A673 (cell line): ENCODE data around the gene BTNL2.

ENCODE experiments used
- CTCF ChIP-seq: fragments of 300-800, 200-600 bp; sonication (generic); conservative IDR thresholded peaks from 2 replicates; pipeline ENCODE4 v1.5.1; 2017; ENCODE audit warnings: low read depth, mild to moderate bottlenecking, antibody characterized with exemption, low read length, moderate library complexity, mixed read lengths
- EZH2 ChIP-seq: fragments of 200-600 bp; sonication (generic); IDR thresholded peaks from 2 replicates; pipeline ENCODE4 v1.6.1; 2017; ENCODE audit warnings: borderline replicate concordance, low read depth, mild to moderate bottlenecking, mixed read lengths, antibody characterized with exemption, low read length; ENCODE audit not compliant: poor library complexity, severe bottlenecking

- TF ChIP-seq CTCF (no peak), EZH2 (no peak)
These were observed 9.1 kb upstream of the BTNL2 start for GRCh38 chr6:32416036-32416435.
